Colonic mucosa (tissue), 4 donors: ENCODE measurements around the gene DESI2. TPM values are rescaled to one million over a fixed set of nuclear protein-coding genes. Genes with fewer than 3 reads are reported as not detected.

Experiments
- DNase-seq: peaks from one replicate; pipeline ENCODE4 v3.0.0-alpha.2; 2020
- H3K27ac ChIP-seq: fragments of 200-600 bp; one replicate; pipeline ENCODE4 v1.8.0; 2021
- H3K27me3 ChIP-seq: fragments of 200-600 bp; one replicate; pipeline ENCODE4 v1.8.0; 2021
- H3K36me3 ChIP-seq: fragments of 200-600 bp; one replicate; pipeline ENCODE4 v1.8.0; 2021
- H3K4me1 ChIP-seq: fragments of 200-600 bp; one replicate; pipeline ENCODE4 v1.8.0; 2021; ENCODE audit warnings: mild to moderate bottlenecking
- H3K4me3 ChIP-seq: fragments of 200-600 bp; one replicate; pipeline ENCODE4 v1.8.0; 2021
- H3K9ac ChIP-seq, 2 donors: one replicate each; pipeline ENCODE4 v1.7.0; 2013; ENCODE audit warnings: control low read depth in 2 of 2, low read depth in 2 of 2, low read length in 2 of 2
- H3K9me3 ChIP-seq: fragments of 200-600 bp; one replicate; pipeline ENCODE4 v1.8.0; 2021
- intact Hi-C: fragments of 100-400 bp; cut with DNase I; formaldehyde crosslinking; loops from one replicate; pipeline ENCODE4 v1.14.1; 2022
- total RNA-seq, 2 donors: library from RNA; stranded (reverse); fragmentation: NEBNext Ultra II Directional in 1 of 2; extraction: Animal tissue kit (Norgen Biotek cat#: 25700) in 1 of 2; gene quantifications; one replicate each; pipeline ENCODE4 v1.2.1, GENCODE V29; 2021
- TF ChIP-seq, protein P1 (sequence below): fragments of 200-600 bp; IDR thresholded peaks from one replicate; pipeline ENCODE4 v1.8.0; 2022; ENCODE audit warnings: antibody characterized with exemption, mild to moderate bottlenecking
- donor health status: healthy.
- donor health status: DM: no; HTN: no; CAD: no.
- donor health status: DM: no; HTN: no; CAD: no.

DESI2 gene
- total RNA-seq, 2 donors from 2014 or later: 34.5 to 57.4 TPM

GRCh38 chr1:244636488-244637259 lies 16.3 kb upstream of the DESI2 start:
- H3K27me3 ChIP-seq: no peaks in the 10 kb centered on the region
- H3K4me1 ChIP-seq: no peaks in the 10 kb centered on the region
- no peaks in the 10 kb centered on the region for H3K36me3 ChIP-seq
- H3K9ac ChIP-seq: no peak overlapping the region
- H3K27ac ChIP-seq: no peak overlapping the region
- TF ChIP-seq, protein P1, sequence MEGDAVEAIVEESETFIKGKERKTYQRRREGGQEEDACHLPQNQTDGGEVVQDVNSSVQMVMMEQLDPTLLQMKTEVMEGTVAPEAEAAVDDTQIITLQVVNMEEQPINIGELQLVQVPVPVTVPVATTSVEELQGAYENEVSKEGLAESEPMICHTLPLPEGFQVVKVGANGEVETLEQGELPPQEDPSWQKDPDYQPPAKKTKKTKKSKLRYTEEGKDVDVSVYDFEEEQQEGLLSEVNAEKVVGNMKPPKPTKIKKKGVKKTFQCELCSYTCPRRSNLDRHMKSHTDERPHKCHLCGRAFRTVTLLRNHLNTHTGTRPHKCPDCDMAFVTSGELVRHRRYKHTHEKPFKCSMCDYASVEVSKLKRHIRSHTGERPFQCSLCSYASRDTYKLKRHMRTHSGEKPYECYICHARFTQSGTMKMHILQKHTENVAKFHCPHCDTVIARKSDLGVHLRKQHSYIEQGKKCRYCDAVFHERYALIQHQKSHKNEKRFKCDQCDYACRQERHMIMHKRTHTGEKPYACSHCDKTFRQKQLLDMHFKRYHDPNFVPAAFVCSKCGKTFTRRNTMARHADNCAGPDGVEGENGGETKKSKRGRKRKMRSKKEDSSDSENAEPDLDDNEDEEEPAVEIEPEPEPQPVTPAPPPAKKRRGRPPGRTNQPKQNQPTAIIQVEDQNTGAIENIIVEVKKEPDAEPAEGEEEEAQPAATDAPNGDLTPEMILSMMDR: no peak
- intact Hi-C loops: no loop called here
- DNase-seq: no peak
- H3K4me3 ChIP-seq: no peak overlapping the region
- H3K9me3 ChIP-seq: no peaks in the 10 kb centered on the region

DNA sequence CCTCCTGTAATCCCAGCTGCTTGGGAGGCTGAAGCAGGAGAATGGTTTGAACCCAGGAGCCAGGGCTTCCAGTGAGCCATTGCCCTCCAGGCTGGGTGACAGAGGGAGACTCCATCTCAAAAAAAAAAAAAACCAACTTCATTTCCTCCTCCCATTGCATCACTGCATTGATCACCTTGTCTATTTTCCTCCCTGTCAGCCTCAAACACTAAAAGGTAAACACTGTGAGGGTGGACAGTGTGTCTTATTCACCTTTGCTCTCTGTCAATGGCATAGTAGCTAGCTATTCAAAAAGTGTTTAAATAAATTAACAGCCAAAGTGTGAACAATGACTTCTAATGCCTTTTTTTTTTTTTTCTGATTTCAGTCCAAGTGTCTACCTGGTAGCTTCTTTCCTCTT lies 13.4 kb upstream of the DESI2 start:
- Histone ChIP-seq H3K27me3 (no peaks in the 10 kb centered on the region), H3K9me3 (no peaks in the 10 kb centered on the region), H3K36me3 (no peaks in the 10 kb centered on the region), H3K27ac (no peak overlapping the region), H3K4me1 (no peaks in the 10 kb centered on the region), H3K9ac (no peak overlapping the region), H3K4me3 (no peak overlapping the region)
- intact Hi-C loops: no loop called here
- no peak for DNase-seq
- TF ChIP-seq, protein P1: no peak

DNA sequence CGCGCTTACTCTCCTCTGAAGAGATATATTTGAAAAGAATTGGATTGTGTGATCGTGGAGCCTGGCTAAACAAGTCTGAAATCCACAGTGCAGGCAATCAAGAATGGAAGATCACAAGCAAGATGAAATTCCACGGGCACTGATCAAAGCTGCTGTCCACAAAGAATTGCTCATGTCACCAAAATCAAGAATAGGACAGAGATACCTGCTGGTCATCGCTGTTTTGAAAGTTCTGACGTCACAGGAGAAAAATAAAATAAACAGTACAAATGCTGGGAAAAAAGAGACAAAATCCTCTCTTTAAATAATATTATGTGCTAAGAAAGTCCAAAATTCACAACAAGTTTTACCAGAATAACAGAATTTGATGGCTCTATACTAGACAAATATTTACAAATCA lies 12.0 kb upstream of the DESI2 start:
- Histone ChIP-seq H3K9me3 (no peaks in the 10 kb centered on the region), H3K36me3 (no peaks in the 10 kb centered on the region), H3K4me3 (no peak overlapping the region), H3K4me1 (no peaks in the 10 kb centered on the region), H3K27me3 (no peaks in the 10 kb centered on the region), H3K9ac (no peak overlapping the region), H3K27ac (no peak overlapping the region)
- TF ChIP-seq, protein P1: no peak
- intact Hi-C loops: no loop called here
- DNase-seq: no peak

DNA sequence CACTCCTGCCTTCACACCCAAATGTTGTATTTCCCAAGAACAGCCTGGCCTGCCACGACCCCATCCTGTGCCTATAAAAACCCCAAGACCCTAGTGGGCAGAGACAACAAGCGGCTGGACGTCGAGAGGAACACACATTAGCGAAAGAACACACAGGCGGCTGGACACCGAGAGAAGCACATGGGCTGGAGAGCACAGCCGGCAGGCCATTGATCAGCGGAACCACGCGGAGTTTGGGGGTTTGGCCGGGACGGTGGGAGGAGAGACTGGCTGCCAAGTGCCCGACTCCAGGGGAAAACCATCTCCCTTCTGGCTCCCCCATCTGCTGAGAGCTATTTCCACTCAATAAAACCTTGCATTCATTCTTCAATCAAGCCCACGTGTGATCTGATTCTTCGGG lies 10.4 kb upstream of the DESI2 start:
- Histone ChIP-seq H3K4me1 (no peaks in the 10 kb centered on the region), H3K27me3 (no peaks in the 10 kb centered on the region), H3K9ac (no peak overlapping the region), H3K36me3 (no peaks in the 10 kb centered on the region), H3K27ac (no peak overlapping the region), H3K9me3 (no peaks in the 10 kb centered on the region), H3K4me3 (no peak overlapping the region)
- TF ChIP-seq, protein P1: no peak
- intact Hi-C loops: no loop called here
- no peak for DNase-seq

GRCh38 chr1:244642988-244643387 lies 9.9 kb upstream of the DESI2 start:
- Histone ChIP-seq H3K9me3 (no peaks in the 10 kb centered on the region), H3K27ac (no peak overlapping the region), H3K4me1 (no peaks in the 10 kb centered on the region), H3K4me3 (no peak overlapping the region), H3K36me3 (no peaks in the 10 kb centered on the region), H3K9ac (no peak overlapping the region), H3K27me3 (no peaks in the 10 kb centered on the region)
- TF ChIP-seq, protein P1: no peak
- no peak for DNase-seq
- intact Hi-C loops: no loop called here
